Measurements from ENCODE around the gene LRRC32.
"Not testable (repeated sequence)": the region's sequence is repeated elsewhere in the genome, so short reads cannot be mapped to it uniquely, and the experiment has no call there.

Gene LRRC32

GRCh38 chr11:76617553-76618265 is 52.8 kb downstream of the LRRC32 start:
- H3K4me3 ChIP-seq (ENCODE audit: low read depth, low read length), result no peak overlapping the region

- no peak overlapping the region for H3K4me3 ChIP-seq (ENCODE audit: low read depth, low read length)
Measured at GRCh38 chr11:76616676-76617552, 53.6 kb downstream of the LRRC32 start.

GRCh38 chr11:76615950-76616349 is 54.6 kb downstream of the LRRC32 start:
- H3K4me3 ChIP-seq (ENCODE audit: low read depth, low read length), result no peak overlapping the region

- H3K4me3 ChIP-seq (ENCODE audit: low read depth, low read length), result no peak overlapping the region
Measured at GRCh38 chr11:76614471-76615179, 55.9 kb downstream of the LRRC32 start.

- no peak overlapping the region for H3K4me3 ChIP-seq (ENCODE audit: low read depth, low read length)
Measured at GRCh38 chr11:76613901-76614300, 56.6 kb downstream of the LRRC32 start.

GRCh38 chr11:76612226-76612625 is 58.3 kb downstream of the LRRC32 start:
- H3K4me3 ChIP-seq (ENCODE audit: low read depth, low read length), result no peak overlapping the region

GRCh38 chr11:76610871-76611475 is 59.6 kb downstream of the LRRC32 start:
- H3K4me3 ChIP-seq (ENCODE audit: low read depth, low read length), result no peak overlapping the region

GRCh38 chr11:76610371-76610770 is 60.2 kb downstream of the LRRC32 start:
- no peak overlapping the region for H3K4me3 ChIP-seq (ENCODE audit: low read depth, low read length)

- no peak overlapping the region for H3K4me3 ChIP-seq (ENCODE audit: low read depth, low read length)
Measured at GRCh38 chr11:76609736-76610370, 60.7 kb downstream of the LRRC32 start.

- not testable (repeated sequence) for H3K4me3 ChIP-seq (ENCODE audit: low read depth, low read length)
Measured at GRCh38 chr11:76608879-76609460, 61.6 kb downstream of the LRRC32 start.

GRCh38 chr11:76608228-76608627 is 62.3 kb downstream of the LRRC32 start:
- H3K4me3 ChIP-seq (ENCODE audit: low read depth, low read length), result not testable (repeated sequence)

Data from iPS-11a (cell line).